HG03457 (cell line): ENCODE data around the gene FBXL7.

Source experiments
- ATAC-seq: cut with Tn5 transposase; IDR thresholded peaks from one replicate; pipeline ENCODE4 v1.9.1; 2021; ENCODE audit warnings: moderate number of reproducible peaks; ENCODE audit not compliant: unreplicated experiment

The FBXL7 gene

DNA sequence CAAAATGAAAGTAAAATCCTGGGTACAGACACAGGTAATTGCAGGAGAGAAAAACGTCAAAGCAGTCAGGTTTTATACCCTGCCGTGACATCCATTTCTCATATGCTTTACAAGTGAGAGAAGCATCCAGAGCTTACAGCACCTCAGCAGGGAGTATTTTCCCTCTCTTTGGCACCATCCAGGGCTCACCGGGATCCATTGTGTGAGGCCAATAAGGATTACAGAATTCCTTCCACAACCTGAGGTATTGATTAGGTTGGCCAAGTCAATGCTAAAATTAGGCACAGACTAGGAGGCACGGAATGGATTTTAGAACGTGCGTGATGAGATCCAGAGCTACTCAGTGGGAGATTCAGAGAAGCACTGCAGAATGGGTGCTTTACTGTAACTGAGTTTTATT is 296.6 kb downstream of the FBXL7 start:
- ATAC-seq = no peak

DNA sequence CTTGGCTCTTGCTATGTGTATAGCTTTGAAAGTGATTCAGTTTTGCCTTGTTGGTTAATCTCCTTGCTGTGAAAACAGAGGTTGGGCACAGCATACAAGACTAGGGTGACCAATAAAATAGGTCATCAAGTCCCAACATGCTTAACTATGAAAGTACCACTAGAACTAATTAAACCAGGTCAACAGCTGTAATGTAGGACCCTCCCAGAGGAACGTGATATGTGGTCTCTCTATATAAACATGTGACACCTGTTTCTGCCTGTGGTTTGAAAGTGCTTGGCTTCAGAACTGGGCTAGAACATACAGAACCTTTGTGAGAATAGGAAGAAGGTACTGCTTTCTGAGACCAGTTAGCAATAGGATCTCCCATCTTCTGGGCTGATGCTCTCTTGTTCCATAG is 297.1 kb downstream of the FBXL7 start:
- no peak for ATAC-seq

DNA sequence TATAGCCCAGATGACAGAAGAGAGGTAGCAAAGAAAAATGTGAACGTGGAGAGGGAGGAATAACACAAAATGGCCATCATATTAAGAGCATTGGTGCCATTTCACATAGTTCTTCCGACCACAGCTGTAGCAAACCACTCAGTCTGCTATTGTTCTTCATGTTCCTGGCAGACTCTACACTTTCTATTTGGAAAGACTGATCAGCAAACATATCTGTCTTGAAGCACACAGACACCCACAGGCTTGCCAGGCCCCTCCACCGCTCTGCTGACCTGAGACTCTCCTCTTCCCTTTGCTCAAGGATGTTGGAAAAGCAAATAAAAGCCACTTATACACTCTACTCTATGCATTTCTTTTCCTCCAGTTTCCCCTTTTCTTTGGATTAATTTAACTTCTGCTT is 298.0 kb downstream of the FBXL7 start:
- ATAC-seq = no peak

DNA sequence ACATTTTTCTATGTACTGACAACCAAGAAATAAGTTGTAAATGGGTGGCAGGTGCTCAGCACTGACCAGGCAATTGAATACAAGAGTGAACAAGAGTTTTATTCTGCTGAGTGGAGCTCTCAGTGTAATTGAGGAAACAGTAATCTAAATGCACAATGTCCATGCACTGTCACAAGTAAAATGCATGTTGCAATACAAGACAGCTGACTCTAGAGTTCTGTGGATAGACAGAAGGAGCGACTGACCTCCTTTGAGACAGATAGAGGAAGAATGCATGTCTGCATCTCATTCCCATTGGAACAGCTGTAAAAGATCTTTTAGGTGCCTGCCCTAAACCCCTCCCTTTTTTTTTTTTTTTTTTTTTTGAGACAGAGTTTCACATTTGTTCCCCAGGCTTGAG is 299.0 kb downstream of the FBXL7 start:
- no peak for ATAC-seq

DNA sequence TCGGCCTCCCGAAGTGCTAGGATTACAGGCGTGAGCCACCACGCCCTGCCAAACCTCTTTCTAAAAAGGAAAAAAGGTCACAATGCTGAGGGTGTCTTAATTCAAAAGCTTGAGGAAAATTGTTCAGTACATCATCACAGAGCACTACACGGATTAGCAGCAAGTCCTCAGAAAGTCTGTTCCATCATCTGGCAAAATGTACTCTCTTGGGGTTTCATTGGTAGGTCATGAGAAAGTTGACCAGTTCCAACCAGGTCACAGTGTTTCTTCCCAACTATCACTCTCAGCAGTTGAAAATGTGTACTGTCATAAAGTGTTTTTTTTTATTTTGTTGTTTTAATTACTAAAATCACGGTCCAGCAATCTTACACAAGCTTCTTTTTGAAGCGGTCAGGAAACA is 299.6 kb downstream of the FBXL7 start:
- ATAC-seq = no peak

DNA sequence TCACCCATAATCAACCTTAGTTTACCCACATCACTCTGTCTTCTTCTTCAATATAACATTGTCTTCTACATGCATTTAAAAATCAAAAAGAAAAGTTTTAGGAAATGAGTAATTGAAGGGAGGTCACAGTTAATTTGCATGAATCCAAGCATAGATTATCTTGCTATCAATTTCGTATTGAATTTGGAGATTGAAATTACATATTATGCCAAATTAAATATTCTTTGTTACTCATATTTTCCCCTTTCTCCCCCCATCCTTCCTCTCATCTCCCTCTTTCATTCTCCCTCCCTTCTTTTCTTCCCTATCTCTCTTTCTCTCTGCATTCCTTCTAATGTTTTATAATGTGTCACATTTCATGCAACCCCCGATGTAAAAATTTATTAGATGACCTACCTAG is 303.3 kb downstream of the FBXL7 start:
- ATAC-seq = no peak

DNA sequence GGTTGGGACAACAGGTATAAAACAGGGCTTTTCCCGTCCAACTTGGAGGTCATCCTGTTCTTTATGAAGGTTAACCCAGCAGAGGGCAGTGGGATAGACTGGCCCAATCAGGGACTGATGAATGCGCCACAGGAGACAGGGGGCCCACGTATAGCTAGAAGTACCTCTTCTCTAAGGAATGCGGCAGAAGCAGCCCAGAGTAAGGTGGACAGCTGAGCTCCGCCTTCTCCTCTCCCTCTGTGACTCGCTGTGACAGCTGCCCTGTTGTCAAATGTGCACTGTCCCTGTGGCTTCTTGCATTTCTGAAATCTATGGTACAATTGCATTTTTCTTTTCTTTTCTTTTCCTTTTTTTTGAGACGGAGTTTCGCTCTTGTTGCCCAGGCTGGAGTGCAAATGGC is 306.6 kb downstream of the FBXL7 start:
- no peak for ATAC-seq

DNA sequence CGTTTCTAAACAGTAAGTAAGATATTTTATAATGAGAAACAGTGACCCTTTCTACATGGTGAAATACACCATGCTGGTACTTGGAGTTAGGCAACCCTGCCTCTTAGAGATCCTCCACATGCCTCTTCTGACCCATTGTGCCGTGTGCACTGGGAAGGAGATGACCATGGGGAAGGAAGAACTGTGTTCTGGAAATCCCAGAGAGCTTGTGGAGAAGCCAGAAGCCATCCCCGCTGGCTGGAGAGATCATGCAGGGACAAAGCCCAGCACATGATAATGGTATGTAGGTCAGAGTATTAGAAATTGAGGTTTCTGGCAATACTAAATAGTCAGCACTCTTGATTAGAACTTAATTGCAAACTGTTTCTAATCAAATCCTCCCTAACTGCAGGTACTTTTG is 307.3 kb downstream of the FBXL7 start:
- ATAC-seq = no peak

DNA sequence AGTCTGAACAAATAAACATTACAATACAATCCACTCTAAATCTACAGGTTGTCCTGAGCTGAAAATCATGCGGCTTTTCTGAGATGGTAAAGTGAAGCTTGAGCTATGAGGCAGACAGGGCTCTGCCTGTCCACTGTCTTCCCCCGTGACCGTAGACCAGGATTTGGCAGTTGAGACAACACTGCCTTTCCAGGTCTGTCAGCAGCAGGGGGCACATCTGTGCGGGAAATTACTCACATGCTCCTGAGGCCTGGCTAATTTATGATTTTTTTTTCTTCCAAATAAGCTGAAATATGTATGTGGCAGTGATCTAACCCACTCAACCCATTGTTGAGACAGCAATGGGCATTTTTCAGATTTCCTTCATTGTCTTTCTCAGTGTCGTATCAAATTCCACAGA is 307.9 kb downstream of the FBXL7 start:
- no peak for ATAC-seq

DNA sequence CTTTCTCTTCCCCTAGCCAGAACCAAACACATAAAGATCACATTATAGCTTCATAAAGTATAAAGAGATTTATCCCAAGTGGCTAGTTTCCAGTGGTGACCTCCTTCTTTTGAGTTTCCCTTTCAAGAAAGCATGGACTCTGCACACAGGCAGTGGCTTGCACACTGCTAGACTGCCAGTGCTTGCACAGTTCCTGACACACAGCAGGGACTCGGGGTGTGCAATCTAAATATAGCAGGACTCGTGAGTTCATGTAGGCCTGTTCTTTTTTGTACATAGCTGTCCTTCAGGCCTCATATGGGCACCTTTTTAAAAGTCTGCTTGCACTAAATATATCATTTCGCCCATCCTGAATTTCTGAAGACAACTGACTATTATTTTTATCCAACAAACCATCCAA is 308.6 kb downstream of the FBXL7 start:
- no peak for ATAC-seq

DNA sequence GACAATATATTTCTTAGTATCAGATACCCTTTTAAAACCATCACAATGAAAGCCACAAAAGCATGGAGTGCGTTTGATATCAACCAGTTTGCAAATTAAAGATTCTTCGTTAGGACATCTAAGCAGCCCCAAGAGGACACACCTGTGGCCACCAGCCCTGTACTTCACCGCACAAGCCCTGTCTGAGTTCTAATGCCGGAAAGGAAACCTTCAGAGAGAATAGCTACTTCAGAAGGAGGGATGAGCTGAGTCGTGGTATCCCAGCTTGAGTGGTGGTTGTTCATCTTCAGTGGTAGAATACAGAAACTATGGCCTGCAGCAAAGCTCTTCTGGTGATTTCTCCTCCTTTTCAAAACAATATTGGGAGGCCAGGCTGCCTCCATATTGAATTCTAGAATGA is 319.6 kb downstream of the FBXL7 start:
- no peak for ATAC-seq

DNA sequence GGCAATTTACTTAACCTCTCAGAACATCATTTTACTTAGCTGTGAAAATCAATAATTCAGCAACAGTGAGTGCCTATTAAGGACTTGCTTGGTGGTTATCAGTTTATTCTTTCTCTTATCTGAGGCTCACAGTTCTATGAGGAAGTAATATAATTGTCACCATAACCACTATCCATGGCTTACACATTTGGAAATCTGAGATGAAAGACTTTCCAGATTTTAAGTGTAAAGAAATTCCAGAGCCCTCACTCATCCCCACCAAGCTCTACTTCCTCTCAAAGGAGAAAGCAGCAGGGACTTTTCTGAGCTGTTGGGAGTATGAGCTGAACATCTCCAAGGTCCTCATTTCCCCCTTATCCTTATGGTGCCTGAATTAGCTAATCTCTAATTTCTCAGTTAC is 321.5 kb downstream of the FBXL7 start:
- no peak for ATAC-seq

DNA sequence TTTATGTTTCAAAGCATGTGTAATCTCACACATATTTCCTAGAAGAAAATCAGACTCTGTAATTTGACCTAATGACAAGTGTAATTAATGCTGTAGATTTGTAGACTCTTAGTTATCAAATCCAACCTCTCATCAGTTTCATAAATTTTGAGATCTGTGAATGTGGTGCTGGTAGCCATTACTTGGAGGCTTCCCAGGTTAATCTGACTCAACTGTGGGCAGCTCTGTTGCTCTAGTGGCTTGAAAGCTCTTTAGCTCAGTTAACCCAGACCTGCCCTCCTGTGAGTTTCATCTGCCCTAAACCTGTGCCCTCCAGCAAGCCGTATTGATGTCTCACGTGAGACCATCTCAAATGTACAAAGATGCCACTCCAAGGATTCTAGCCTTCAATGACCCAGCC is 323.4 kb downstream of the FBXL7 start:
- no peak for ATAC-seq

DNA sequence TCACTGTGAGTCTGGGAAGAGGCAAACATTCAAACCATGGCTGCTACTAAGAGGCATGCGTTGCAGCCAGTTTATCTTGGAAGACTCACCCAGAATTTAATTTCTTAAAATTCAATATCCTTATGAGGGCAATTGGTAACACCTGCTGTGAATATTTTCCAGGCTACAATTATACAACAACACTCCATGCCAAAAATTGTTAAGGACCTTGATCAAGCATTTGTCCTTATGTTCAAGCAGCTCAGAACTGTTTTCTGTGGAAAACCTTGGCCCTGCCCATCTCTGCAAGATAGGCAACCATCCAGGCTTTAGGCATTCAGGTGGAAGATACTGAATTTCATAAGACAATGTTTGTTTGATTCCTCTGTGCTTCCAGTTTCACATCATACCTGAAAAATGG is 327.8 kb downstream of the FBXL7 start:
- no peak for ATAC-seq

DNA sequence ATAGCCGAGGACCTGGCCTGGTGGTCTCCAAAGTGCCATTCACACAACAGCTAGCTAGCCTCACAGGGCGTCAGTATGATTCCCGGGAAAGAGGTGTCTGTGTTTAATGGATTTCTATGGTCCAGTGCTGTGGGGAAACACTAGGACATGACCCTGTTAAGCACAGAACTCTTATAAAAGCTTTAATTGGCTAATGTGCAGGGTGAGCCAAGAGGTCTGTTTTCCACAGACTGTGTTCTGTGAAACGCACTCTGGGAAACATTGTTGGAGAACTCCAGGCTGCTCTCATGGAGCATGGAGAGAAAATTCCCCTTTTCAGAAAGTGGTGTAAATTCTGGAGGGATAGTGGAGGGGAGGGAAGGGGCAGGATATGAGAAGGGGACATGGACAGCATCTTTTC is 331.4 kb downstream of the FBXL7 start:
- ATAC-seq = no peak

DNA sequence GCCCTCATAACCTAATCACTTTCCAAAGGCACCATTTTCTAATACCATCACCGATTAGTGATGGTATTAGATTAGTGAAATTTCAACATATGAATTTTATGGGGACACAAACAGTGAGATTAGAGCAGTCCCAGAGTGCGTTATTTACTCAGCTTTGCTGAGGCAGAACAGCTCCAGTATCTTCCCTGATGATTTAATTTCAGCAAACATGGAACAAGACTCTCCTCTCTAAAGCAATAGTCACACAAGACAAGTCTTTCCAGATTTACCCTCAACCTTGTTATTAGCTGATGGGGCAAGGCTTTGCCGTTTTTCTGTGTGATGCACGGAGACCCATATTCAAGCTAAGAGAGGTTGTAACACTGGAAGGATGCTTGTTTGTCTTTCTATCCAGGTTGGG is 333.4 kb downstream of the FBXL7 start:
- no peak for ATAC-seq

DNA sequence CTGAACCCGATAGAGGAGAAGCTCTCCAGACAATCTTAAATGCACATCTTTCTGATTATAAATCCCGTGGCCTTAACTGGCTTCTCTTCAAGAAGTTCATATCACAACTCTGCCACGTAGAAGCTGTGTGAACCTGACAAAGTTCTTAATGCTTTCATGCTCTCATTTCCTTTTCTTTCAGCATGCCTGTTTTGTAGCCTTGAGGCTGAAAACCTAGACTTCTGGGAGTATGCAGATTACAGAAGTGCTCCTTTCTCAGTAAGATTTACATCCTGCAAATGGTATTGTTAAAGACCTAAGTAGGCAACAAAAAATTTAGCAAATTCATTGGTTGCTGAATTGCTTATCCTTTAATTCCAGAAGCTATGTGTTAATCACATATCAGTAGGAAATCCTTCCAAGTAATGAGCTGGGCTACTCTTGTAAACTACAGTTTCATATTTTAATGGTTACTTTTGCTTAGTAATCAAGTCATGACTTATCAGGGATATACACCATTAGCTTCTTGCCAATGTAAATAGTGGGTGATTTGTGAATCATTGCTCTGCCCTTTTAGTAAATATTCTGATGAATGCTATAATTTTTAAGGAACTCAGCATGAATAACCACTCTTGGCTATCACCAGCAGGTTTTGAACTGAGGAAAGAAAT is 334.7 kb downstream of the FBXL7 start:
- no peak for ATAC-seq

DNA sequence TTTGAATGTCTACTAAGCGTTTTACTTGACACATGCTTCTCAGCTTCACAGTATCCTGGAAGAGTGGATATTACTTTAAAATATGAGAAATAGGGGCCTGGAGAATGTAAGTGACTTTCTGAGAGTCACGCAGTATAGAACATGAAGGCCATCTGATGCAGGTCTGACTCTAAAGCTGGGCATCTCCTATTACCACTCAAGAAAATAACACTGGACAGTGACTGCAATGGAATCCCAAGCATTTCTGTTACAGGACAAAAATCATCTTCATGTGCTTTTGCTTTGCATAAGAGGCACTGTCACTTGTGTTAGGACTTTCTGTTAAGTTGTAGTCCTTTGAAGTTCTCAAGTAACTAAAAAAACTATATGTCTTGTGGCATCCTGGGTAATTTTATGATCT is 335.5 kb downstream of the FBXL7 start:
- ATAC-seq = no peak

DNA sequence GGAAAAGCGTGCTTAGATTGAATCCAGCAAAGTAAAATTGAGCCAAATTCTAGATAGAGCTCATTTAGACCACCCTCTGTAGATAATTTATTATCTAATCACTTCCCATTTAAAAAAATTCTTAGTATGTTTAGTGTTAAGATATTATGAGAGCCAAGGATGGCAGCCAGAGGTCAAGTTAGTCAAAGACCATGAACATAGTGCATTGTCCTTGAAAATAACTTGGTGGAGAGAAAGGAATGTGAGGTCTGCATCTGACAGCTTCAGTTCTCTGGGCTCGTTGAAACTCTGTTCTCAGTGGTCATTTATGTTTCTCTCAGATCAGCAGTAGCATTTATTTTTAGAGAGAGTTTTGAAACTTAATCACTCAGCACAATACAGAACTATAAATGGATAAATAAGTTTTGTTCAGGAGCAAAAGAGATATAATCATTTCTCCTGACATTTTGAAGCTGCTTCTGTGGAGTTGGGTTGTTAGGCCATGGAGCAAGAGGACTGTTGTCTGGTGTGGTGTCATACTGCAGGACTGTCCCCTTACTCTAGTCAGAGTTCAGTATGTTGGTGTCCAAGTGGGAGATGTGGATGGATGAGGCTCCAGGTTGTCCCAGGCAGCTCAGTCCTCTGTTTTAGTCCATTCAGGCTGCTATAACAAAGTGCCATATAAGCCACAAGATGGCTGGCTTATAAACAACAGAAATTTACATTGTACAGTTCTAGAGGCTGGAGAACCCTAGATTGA is 337.7 kb downstream of the FBXL7 start:
- no peak for ATAC-seq

DNA sequence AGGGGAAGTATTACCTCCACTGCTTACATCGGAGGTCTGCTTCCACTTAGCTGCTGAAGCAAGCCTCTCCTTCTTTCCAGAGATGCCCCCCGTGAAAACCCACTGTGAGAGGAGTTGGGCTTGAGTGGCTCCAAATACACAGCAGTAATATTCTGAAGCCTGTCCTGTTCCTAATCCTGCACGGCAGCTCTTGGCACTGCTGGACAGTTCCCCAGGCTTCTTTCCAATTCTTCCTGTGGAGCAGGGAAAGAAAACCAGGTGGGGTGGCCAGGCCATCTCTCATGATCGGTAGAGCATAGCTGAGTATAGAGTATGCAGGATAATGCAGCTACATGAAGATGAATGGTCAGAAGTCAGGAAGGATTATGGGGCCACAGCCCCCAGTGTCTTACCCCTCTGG is 344.3 kb downstream of the FBXL7 start:
- no peak for ATAC-seq

DNA sequence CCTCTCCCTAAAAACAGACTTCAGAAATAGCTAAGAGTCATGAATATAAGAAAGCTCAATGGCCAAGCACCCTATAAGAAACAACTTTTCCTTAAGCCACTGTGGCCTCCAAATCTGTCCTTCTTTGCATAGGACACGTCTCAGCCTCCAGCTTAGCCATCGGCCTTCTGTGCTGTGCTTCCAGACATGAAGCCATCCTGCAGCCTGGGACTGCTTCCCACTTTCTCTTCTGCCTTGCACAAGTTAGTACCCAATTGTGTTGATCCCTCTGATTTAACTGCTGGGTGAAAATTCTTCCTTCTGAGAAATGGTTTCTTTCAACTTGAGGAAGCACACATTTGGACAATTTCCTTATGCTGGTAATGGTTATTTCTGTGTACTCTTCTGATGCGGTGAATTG is 344.9 kb downstream of the FBXL7 start:
- no peak for ATAC-seq

DNA sequence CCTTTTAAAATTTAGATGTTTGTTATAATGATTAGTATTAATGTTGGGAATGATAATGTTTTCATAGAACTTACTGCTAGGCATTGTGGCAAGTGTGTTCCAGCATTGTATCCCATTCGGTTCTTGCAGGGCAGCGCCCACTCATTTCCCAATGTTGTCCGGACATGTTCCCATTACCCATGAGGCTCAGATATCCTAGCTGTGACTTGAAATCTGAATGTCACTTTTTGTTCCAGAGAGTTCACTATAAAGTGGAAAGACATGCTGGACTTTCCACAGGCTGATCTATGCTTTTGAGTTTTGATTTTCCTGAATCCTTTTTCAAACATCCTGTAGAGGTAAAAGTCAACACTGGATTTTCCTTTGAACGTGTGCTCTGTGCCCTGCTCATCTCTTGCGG is 350.6 kb downstream of the FBXL7 start:
- ATAC-seq = no peak

DNA sequence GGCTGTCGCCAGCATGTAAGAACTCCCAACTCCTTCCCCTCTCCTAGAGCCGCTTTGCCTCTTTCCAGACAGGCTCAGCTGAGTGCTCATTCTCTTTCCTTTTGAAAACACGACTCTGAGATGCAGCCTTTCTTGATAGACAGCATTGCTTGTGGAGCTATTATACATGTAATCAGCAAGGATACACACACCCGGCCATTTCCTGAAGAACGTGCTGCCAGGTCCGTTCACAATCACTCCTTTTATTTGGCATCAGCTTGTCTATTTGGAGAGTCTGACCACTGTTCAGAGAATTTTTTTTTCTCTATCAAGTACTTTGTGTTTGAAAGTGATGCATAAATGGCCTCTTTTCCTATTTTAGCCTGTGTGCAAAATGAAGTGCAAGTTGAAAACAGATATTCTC is 351.0 kb downstream of the FBXL7 start:
- no peak for ATAC-seq
